ENCODE results near the gene MIS18A.
"Not testable (repeated sequence)": the region's sequence is repeated elsewhere in the genome, so short reads cannot be mapped to it uniquely, and the experiment has no call there.

The MIS18A gene

DNA sequence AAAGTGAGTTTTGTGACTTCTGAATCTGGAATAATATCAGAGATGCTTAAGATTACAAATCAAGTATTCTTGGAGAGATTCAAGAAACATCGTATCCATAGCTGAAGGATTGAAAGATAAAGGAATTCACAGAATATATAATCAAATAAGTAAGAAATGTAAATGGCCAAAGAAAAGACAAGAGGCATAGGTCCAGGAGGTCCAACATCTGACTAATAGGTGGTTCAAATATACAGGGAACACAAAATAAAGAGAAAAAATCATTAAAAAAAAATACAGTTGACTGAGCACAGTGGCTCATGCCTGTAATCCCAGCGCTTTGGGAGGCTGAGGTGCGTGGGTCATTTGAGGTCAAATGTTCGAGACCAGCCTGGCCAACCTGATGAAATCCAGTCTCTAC lies 6.6 kb upstream of the MIS18A start:
- H3K4me1 ChIP-seq (ENCODE audit: control insufficient read depth in 2 of 2, insufficient read depth in 2 of 2, low read length in 2 of 2), result no peaks in the 10 kb centered on the region
- H3K9ac ChIP-seq (ENCODE audit: low read depth in 1 of 2, low read length in 2 of 2), result no peak overlapping the region
- H3K27ac ChIP-seq (ENCODE audit: low read depth in 2 of 2, low read length in 2 of 2), result no peak overlapping the region
- no peak overlapping the region for H3K4me3 ChIP-seq (ENCODE audit: low read length in 2 of 2)
- no peaks in the 10 kb centered on the region for H3K9me3 ChIP-seq (ENCODE audit: control insufficient read depth in 2 of 2, low read length in 2 of 2)
- H3K36me3 ChIP-seq (ENCODE audit: control insufficient read depth in 2 of 2, insufficient read depth in 2 of 2, low read length in 2 of 2), result no peaks in the 10 kb centered on the region
- H3K27me3 ChIP-seq (ENCODE audit: control insufficient read depth in 2 of 2, insufficient read depth in 2 of 2, low read length in 2 of 2), result no peaks in the 10 kb centered on the region

DNA sequence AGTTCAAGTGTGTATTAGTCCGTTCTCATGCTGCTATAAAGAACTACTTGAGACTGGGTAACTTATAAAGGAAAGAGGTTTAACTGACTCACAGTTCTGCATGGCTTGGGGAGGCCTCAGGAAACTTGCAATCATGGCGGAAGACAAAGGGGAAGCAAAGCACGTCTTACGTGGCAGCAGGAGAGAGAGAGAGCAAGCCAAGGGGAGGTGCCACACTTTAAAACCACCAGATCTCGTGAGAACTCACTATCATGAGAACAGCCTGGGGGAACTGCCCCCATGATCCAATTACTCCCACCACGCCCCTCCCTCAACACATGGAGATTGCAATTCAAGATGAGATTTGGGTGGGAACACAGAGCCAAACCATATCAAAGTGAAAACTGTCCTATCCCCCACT lies 4.1 kb upstream of the MIS18A start:
- Histone ChIP-seq H3K27ac (ENCODE audit: low read depth in 2 of 2, low read length in 2 of 2) (no peak overlapping the region), H3K27me3 (ENCODE audit: control insufficient read depth in 2 of 2, insufficient read depth in 2 of 2, low read length in 2 of 2) (no peaks in the 10 kb centered on the region), H3K9me3 (ENCODE audit: control insufficient read depth in 2 of 2, low read length in 2 of 2) (no peaks in the 10 kb centered on the region), H3K36me3 (ENCODE audit: control insufficient read depth in 2 of 2, insufficient read depth in 2 of 2, low read length in 2 of 2) (no peaks in the 10 kb centered on the region), H3K4me1 (ENCODE audit: control insufficient read depth in 2 of 2, insufficient read depth in 2 of 2, low read length in 2 of 2) (peaks cover 10% of the 10 kb centered on the region in 2 donors), H3K9ac (ENCODE audit: low read depth in 1 of 2, low read length in 2 of 2) (no peak overlapping the region), H3K4me3 (ENCODE audit: low read length in 2 of 2) (no peak overlapping the region)

DNA sequence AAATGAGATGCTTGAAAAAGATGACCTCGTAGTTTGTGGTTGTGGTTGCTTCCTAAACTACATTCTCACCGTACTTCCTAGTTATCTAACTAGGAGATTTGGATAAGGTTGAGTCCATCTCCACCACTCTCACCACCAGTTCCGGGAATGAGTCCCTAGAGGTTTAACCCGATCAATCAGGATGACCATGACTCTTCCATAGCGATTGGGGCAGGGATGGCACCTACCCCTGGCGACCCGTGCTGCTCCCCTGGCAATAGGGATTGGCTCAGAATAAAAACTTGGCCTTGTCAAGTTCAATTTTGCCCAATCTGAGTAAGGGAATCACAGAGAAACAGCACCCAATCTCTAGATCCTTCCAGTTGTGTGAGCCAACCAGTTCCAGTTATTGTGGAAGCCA lies 2.7 kb upstream of the MIS18A start:
- H3K36me3 ChIP-seq (ENCODE audit: control insufficient read depth in 2 of 2, insufficient read depth in 2 of 2, low read length in 2 of 2), result no peaks in the 10 kb centered on the region
- no peak overlapping the region for H3K27ac ChIP-seq (ENCODE audit: low read depth in 2 of 2, low read length in 2 of 2)
- no peaks in the 10 kb centered on the region for H3K9me3 ChIP-seq (ENCODE audit: control insufficient read depth in 2 of 2, low read length in 2 of 2)
- H3K4me3 ChIP-seq (ENCODE audit: low read length in 2 of 2), result no peak overlapping the region
- H3K4me1 ChIP-seq (ENCODE audit: control insufficient read depth in 2 of 2, insufficient read depth in 2 of 2, low read length in 2 of 2), result peaks cover 11 to 12% of the 10 kb centered on the region in 2 donors
- H3K9ac ChIP-seq (ENCODE audit: low read depth in 1 of 2, low read length in 2 of 2), result no peak overlapping the region
- no peaks in the 10 kb centered on the region for H3K27me3 ChIP-seq (ENCODE audit: control insufficient read depth in 2 of 2, insufficient read depth in 2 of 2, low read length in 2 of 2)

DNA sequence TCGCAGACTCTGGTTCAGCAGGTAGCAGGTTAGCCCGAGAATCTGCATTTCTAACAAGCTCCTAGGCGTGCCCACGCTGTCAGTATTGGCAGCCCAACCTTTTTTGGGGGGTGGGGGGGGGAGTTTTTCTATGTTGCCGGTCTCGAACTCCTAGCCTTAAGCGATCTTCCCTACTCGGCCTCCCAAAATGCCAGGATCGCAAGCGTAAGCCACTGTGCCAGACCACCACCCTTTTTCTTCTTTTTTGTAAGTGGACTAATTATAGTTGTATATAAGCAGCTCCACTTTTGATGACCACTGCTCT lies 480 bp upstream of the MIS18A start:
- Histone ChIP-seq H3K9ac (ENCODE audit: low read depth in 1 of 2, low read length in 2 of 2) (peak overlapping the region; percentile 77 to 85), H3K9me3 (ENCODE audit: control insufficient read depth in 2 of 2, low read length in 2 of 2) (no peaks in the 10 kb centered on the region), H3K4me1 (ENCODE audit: control insufficient read depth in 2 of 2, insufficient read depth in 2 of 2, low read length in 2 of 2) (peaks cover 11 to 12% of the 10 kb centered on the region in 2 donors), H3K27ac (ENCODE audit: low read depth in 2 of 2, low read length in 2 of 2) (peak overlapping the region; percentile 6 to 61), H3K4me3 (ENCODE audit: low read length in 2 of 2) (peak overlapping the region; percentile 96), H3K27me3 (ENCODE audit: control insufficient read depth in 2 of 2, insufficient read depth in 2 of 2, low read length in 2 of 2) (no peaks in the 10 kb centered on the region), H3K36me3 (ENCODE audit: control insufficient read depth in 2 of 2, insufficient read depth in 2 of 2, low read length in 2 of 2) (no peaks in the 10 kb centered on the region)

DNA sequence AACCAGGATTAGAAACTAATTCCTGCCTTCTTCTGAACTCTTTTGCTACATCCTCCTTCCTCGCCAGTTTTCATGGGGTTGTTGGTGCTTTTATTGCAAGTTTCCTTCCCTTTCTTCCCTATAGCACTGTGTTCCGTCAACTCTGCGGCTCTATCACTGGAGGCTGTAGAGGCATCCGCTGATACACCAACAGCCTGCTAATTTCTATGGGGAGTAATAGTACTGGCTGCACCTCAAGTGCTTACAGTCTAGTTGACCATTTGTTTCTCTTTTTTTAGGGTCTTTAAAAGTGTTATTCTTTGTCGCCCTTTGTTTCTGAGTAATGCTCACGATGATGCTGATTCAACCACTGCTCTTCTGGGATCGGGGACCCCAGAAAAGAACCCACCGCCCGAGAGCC lies 746 bp downstream of the MIS18A start:
- Histone ChIP-seq H3K9me3 (ENCODE audit: control insufficient read depth in 2 of 2, low read length in 2 of 2) (no peaks in the 10 kb centered on the region), H3K27ac (ENCODE audit: low read depth in 2 of 2, low read length in 2 of 2) (no peak overlapping the region), H3K4me1 (ENCODE audit: control insufficient read depth in 2 of 2, insufficient read depth in 2 of 2, low read length in 2 of 2) (peaks cover 11 to 12% of the 10 kb centered on the region in 2 donors), H3K27me3 (ENCODE audit: control insufficient read depth in 2 of 2, insufficient read depth in 2 of 2, low read length in 2 of 2) (no peaks in the 10 kb centered on the region), H3K9ac (ENCODE audit: low read depth in 1 of 2, low read length in 2 of 2) (peak overlapping the region; percentile 44 to 80), H3K4me3 (ENCODE audit: low read length in 2 of 2) (peak overlapping the region; percentile 96), H3K36me3 (ENCODE audit: control insufficient read depth in 2 of 2, insufficient read depth in 2 of 2, low read length in 2 of 2) (peaks cover 0 to 3% of the 10 kb centered on the region in 2 donors)

DNA sequence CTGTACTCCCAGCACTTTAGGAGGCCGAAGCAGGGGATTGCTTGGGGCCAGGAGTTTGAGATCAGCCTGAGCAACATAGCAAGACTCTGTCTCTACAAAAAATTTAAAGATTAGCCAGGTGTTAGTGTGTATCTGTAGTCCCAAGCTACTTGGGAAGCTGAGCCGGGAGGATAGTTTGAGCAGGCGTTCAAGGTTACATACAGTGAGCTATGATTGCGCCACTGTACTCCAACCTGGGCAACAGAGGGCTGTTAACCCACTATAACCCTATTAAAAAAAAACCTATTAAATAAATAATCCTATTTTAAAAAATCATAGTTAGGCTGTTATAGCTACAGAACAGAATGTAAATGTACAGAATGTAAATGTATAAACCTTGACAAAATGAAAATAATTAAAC lies 2.2 kb downstream of the MIS18A start:
- Histone ChIP-seq H3K4me3 (ENCODE audit: low read length in 2 of 2) (no peak overlapping the region), H3K27ac (ENCODE audit: low read depth in 2 of 2, low read length in 2 of 2) (no peak overlapping the region), H3K27me3 (ENCODE audit: control insufficient read depth in 2 of 2, insufficient read depth in 2 of 2, low read length in 2 of 2) (no peaks in the 10 kb centered on the region), H3K9ac (ENCODE audit: low read depth in 1 of 2, low read length in 2 of 2) (no peak overlapping the region), H3K4me1 (ENCODE audit: control insufficient read depth in 2 of 2, insufficient read depth in 2 of 2, low read length in 2 of 2) (peaks cover 11 to 12% of the 10 kb centered on the region in 2 donors), H3K9me3 (ENCODE audit: control insufficient read depth in 2 of 2, low read length in 2 of 2) (no peaks in the 10 kb centered on the region), H3K36me3 (ENCODE audit: control insufficient read depth in 2 of 2, insufficient read depth in 2 of 2, low read length in 2 of 2) (peaks cover 0 to 3% of the 10 kb centered on the region in 2 donors)

DNA sequence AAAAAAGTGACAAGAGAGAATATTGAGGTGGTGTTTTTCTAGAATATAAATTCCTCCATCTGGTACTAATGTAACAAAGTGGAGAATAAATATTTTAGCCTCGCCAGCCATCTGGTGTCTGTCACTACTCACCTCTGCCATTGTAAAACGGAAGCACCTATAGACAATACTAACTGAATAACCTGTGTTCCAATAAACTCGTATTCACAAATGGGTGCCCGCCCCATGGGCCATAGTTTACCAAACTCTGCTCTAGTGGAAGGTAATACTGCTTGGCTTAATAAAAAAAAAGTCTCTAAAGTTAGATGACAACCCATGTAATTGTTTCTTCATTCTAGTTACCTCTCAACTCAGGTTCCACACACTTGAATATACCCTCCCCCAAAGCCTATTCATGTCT lies 8.1 kb downstream of the MIS18A start:
- peaks cover 0 to 27% of the 10 kb centered on the region in 2 donors for H3K36me3 ChIP-seq (ENCODE audit: control insufficient read depth in 2 of 2, insufficient read depth in 2 of 2, low read length in 2 of 2)

DNA sequence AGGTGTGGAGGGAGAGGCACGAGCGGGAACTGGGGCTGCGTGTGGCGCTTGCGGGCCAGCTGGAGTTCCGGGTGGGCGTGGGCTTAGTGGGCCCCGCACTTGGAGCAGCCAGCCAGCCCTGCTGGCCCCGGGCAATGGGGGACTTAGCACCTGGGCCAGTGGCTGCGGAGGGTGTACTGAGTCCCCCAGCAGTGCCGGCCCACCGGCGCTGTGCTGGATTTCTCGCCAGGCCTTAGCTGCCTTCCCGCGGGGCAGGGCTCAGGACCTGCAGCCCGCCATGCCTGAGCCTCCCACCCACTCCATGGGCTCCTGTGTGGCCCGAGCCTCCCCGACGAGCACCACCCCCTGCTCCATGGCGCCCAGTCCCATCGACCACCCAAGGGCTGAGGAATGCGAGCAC lies 13.5 kb downstream of the MIS18A start:
- H3K36me3 ChIP-seq (ENCODE audit: control insufficient read depth in 2 of 2, insufficient read depth in 2 of 2, low read length in 2 of 2), result peaks cover 0 to 20% of the 10 kb centered on the region in 2 donors
- H3K27ac ChIP-seq (ENCODE audit: low read depth in 2 of 2, low read length in 2 of 2); H3K27me3 ChIP-seq (ENCODE audit: control insufficient read depth in 2 of 2, insufficient read depth in 2 of 2, low read length in 2 of 2); H3K9me3 ChIP-seq (ENCODE audit: control insufficient read depth in 2 of 2, low read length in 2 of 2); H3K4me3 ChIP-seq (ENCODE audit: low read length in 2 of 2); H3K4me1 ChIP-seq (ENCODE audit: control insufficient read depth in 2 of 2, insufficient read depth in 2 of 2, low read length in 2 of 2); H3K9ac ChIP-seq (ENCODE audit: low read depth in 1 of 2, low read length in 2 of 2): not testable (repeated sequence)

More for the DNA sequence above, 8.1 kb downstream of the MIS18A start:
- H3K9ac ChIP-seq (ENCODE audit: low read depth in 1 of 2, low read length in 2 of 2), result no peak overlapping the region
- no peak overlapping the region for H3K4me3 ChIP-seq (ENCODE audit: low read length in 2 of 2)
- H3K9me3 ChIP-seq (ENCODE audit: control insufficient read depth in 2 of 2, low read length in 2 of 2), result no peaks in the 10 kb centered on the region
- H3K27ac ChIP-seq (ENCODE audit: low read depth in 2 of 2, low read length in 2 of 2), result no peak overlapping the region
- H3K4me1 ChIP-seq (ENCODE audit: control insufficient read depth in 2 of 2, insufficient read depth in 2 of 2, low read length in 2 of 2), result no peaks in the 10 kb centered on the region
- H3K27me3 ChIP-seq (ENCODE audit: control insufficient read depth in 2 of 2, insufficient read depth in 2 of 2, low read length in 2 of 2), result no peaks in the 10 kb centered on the region

DNA sequence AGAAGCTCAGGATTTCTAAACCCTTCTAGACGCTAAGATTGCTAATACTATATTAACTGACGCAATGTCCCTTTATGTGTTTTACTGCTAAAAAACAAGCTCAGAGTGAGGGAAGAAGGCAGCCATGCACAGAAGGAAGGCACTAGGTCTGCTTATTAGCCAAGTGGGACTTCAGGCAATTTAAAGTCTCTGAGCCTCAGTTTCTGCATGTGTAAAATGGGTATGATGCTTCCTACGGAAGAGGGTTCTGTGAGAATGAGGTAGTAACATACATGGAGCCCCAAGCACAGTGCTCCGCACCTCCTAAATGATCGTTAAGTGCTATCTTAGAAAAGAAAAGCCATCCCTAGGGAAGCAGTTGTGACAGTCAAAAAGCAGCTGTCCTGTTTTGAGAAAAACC lies 16.9 kb downstream of the MIS18A start:
- no peak overlapping the region for H3K27ac ChIP-seq (ENCODE audit: low read depth in 2 of 2, low read length in 2 of 2)
- H3K9ac ChIP-seq (ENCODE audit: low read depth in 1 of 2, low read length in 2 of 2), result no peak overlapping the region
- peaks cover 0 to 2% of the 10 kb centered on the region in 2 donors for H3K36me3 ChIP-seq (ENCODE audit: control insufficient read depth in 2 of 2, insufficient read depth in 2 of 2, low read length in 2 of 2)
- no peaks in the 10 kb centered on the region for H3K4me1 ChIP-seq (ENCODE audit: control insufficient read depth in 2 of 2, insufficient read depth in 2 of 2, low read length in 2 of 2)
- no peaks in the 10 kb centered on the region for H3K27me3 ChIP-seq (ENCODE audit: control insufficient read depth in 2 of 2, insufficient read depth in 2 of 2, low read length in 2 of 2)
- H3K4me3 ChIP-seq (ENCODE audit: low read length in 2 of 2), result no peak overlapping the region
- H3K9me3 ChIP-seq (ENCODE audit: control insufficient read depth in 2 of 2, low read length in 2 of 2), result no peaks in the 10 kb centered on the region

DNA sequence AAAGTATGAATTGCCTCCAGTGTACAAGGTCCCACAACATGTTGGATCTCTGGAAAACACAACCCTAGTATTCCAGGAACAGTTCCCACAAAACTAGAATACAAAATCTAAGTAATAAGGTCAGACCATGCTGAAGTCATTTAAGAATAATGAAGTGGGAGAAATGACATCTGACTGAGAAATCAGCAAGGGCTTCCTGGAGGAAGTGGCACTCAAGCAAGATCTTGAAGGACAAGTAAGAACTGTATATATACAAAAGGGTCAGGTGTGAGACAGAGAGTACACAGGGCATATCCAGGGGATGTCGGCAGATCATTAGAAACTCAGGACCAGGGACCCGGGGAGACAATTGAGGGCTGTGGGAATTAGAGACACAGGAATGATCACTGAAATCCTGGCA lies 18.7 kb downstream of the MIS18A start:
- H3K4me3 ChIP-seq (ENCODE audit: low read length in 2 of 2), result no peak overlapping the region
- no peak overlapping the region for H3K9ac ChIP-seq (ENCODE audit: low read depth in 1 of 2, low read length in 2 of 2)
- no peaks in the 10 kb centered on the region for H3K27me3 ChIP-seq (ENCODE audit: control insufficient read depth in 2 of 2, insufficient read depth in 2 of 2, low read length in 2 of 2)
- H3K4me1 ChIP-seq (ENCODE audit: control insufficient read depth in 2 of 2, insufficient read depth in 2 of 2, low read length in 2 of 2), result no peaks in the 10 kb centered on the region
- no peak overlapping the region for H3K27ac ChIP-seq (ENCODE audit: low read depth in 2 of 2, low read length in 2 of 2)
- no peaks in the 10 kb centered on the region for H3K9me3 ChIP-seq (ENCODE audit: control insufficient read depth in 2 of 2, low read length in 2 of 2)
- H3K36me3 ChIP-seq (ENCODE audit: control insufficient read depth in 2 of 2, insufficient read depth in 2 of 2, low read length in 2 of 2), result no peaks in the 10 kb centered on the region

DNA sequence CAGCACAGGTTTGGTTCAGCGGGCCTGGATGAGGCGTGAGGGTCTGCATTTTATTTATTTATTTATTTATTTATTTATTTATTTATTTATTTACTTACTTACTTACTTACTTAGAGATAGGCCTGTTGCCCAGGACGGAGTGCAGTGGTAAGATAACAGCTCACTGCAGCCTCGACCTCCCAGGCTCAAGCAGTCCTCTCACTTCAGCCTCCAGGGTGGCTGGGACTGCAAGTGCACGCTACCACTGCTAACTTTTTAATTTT lies 20.1 kb downstream of the MIS18A start:
- not testable (repeated sequence) for H3K27me3 ChIP-seq (ENCODE audit: control insufficient read depth in 2 of 2, insufficient read depth in 2 of 2, low read length in 2 of 2); H3K4me1 ChIP-seq (ENCODE audit: control insufficient read depth in 2 of 2, insufficient read depth in 2 of 2, low read length in 2 of 2); H3K4me3 ChIP-seq (ENCODE audit: low read length in 2 of 2); H3K27ac ChIP-seq (ENCODE audit: low read depth in 2 of 2, low read length in 2 of 2); H3K9me3 ChIP-seq (ENCODE audit: control insufficient read depth in 2 of 2, low read length in 2 of 2); H3K36me3 ChIP-seq (ENCODE audit: control insufficient read depth in 2 of 2, insufficient read depth in 2 of 2, low read length in 2 of 2); H3K9ac ChIP-seq (ENCODE audit: low read depth in 1 of 2, low read length in 2 of 2)
